ENCODE results near the gene PRRT3.

PRRT3 gene

GRCh38 chr3:9944271-9944670 is 7.9 kb downstream of the PRRT3 start:
- no peak for TF ChIP-seq FOXP2 (optimal IDR thresholded peaks at IDR 0.05; ENCODE audit: borderline replicate concordance, extremely low read depth, extremely low read length, insufficient read depth)
- no peak for TF ChIP-seq REST (IDR thresholded peaks at IDR 0.05; ENCODE audit: insufficient read depth in 1 of 2, low read depth in 2 of 2, low read length in 2 of 2)
- no peak for TF ChIP-seq TAF1 (IDR thresholded peaks at IDR 0.05; ENCODE audit: borderline replicate concordance, insufficient read depth, low read length)
- TF ChIP-seq POLR2AphosphoS5 (IDR thresholded peaks at IDR 0.05; ENCODE audit: low read depth, low read length): no peak
- no peak for TF ChIP-seq SIN3A (IDR thresholded peaks at IDR 0.05; ENCODE audit: borderline replicate concordance, insufficient read depth, low read length)

- TF ChIP-seq SIN3A (IDR thresholded peaks at IDR 0.05; ENCODE audit: borderline replicate concordance, insufficient read depth, low read length): no peak
- no peak for TF ChIP-seq POLR2AphosphoS5 (IDR thresholded peaks at IDR 0.05; ENCODE audit: low read depth, low read length)
- no peak for TF ChIP-seq TAF1 (IDR thresholded peaks at IDR 0.05; ENCODE audit: borderline replicate concordance, insufficient read depth, low read length)
- TF ChIP-seq FOXP2 (optimal IDR thresholded peaks at IDR 0.05; ENCODE audit: borderline replicate concordance, extremely low read depth, extremely low read length, insufficient read depth): no peak
- no peak for TF ChIP-seq REST (IDR thresholded peaks at IDR 0.05; ENCODE audit: insufficient read depth in 1 of 2, low read depth in 2 of 2, low read length in 2 of 2)
Observed at GRCh38 chr3:9942934-9943690, 9.1 kb downstream of the PRRT3 start.

GRCh38 chr3:9942164-9942563 is 10.0 kb downstream of the PRRT3 start:
- TF ChIP-seq SIN3A (IDR thresholded peaks at IDR 0.05; ENCODE audit: borderline replicate concordance, insufficient read depth, low read length) (no peak), TAF1 (IDR thresholded peaks at IDR 0.05; ENCODE audit: borderline replicate concordance, insufficient read depth, low read length) (no peak), REST (IDR thresholded peaks at IDR 0.05; ENCODE audit: insufficient read depth in 1 of 2, low read depth in 2 of 2, low read length in 2 of 2) (no peak)

GRCh38 chr3:9940746-9941145 is 11.5 kb downstream of the PRRT3 start:
- TF ChIP-seq FOXP2 (optimal IDR thresholded peaks at IDR 0.05; ENCODE audit: borderline replicate concordance, extremely low read depth, extremely low read length, insufficient read depth): no peak
- TF ChIP-seq POLR2AphosphoS5 (IDR thresholded peaks at IDR 0.05; ENCODE audit: low read depth, low read length): no peak
- no peak for TF ChIP-seq TAF1 (IDR thresholded peaks at IDR 0.05; ENCODE audit: borderline replicate concordance, insufficient read depth, low read length)
- TF ChIP-seq REST (IDR thresholded peaks at IDR 0.05; ENCODE audit: insufficient read depth in 1 of 2, low read depth in 2 of 2, low read length in 2 of 2): no peak
- no peak for TF ChIP-seq SIN3A (IDR thresholded peaks at IDR 0.05; ENCODE audit: borderline replicate concordance, insufficient read depth, low read length)

Data from PFSK-1 (cell line).